Measurements from ENCODE around the gene MAGEA8.
"Not testable (repeated sequence)": the region's sequence is repeated elsewhere in the genome, so short reads cannot be mapped to it uniquely, and the experiment has no call there.

Gene MAGEA8, protein sequence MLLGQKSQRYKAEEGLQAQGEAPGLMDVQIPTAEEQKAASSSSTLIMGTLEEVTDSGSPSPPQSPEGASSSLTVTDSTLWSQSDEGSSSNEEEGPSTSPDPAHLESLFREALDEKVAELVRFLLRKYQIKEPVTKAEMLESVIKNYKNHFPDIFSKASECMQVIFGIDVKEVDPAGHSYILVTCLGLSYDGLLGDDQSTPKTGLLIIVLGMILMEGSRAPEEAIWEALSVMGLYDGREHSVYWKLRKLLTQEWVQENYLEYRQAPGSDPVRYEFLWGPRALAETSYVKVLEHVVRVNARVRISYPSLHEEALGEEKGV

DNA sequence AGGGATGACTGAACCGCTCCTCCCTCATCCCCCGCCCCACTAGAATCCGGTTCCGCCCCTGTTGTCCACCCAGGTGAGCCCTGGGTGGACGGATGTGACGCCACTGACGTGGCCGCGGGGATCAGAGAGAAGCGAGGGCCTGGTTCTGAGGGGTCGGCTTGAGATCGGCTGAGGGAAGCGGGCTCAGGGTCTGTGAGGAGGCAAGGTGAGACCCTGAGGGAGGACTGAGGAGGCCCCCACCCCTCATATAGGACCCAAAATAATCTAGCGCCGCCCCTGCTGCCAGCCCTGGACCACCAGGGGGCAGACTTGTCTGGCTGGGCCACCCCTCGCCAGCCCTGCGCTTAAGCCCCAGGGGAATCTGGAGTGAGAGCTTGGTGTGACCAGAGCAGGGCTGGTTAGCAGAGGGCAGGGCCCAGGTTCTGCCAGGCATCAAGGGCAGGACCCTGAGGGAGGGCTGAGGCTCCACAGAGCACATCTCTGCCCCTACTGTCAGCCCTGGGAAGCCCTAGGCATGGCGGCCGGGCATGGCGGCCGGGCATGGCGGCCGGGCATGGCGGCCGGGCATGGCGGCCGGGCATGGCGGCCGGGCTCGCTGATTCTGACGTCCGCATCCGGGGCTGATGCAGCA is at the start of gene MAGEA8:
Gene MAGEA8, plus strand, starts transcription at position 103 of the 631 bp plus-strand sequence. CDS start 3,090 bp downstream, outside the sequence.
- no peak for DNase-seq

DNA sequence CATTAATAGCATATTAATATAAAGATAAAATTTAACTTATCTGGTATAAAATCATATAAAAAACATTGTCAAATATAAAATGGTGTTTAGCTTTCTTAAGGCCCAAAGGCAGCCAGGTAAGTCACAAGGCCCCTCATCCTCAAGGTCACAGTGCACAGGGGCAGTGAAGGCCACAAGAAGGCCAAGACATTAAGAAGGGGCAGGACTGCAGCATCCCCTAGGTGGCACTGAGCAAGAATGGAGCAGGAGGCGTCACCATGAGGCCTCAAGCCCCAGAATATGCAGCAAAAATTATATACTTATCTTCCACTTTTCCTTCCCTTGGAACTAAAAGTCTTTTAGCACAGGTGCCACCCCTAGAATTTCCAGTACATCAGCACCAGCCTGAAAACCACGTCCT is 49.5 kb upstream of the MAGEA8 start:
- DNase-seq: no peak

GRCh38 chrX:149836728-149837127 is 44.3 kb upstream of the MAGEA8 start:
- not testable (repeated sequence) for DNase-seq

DNA sequence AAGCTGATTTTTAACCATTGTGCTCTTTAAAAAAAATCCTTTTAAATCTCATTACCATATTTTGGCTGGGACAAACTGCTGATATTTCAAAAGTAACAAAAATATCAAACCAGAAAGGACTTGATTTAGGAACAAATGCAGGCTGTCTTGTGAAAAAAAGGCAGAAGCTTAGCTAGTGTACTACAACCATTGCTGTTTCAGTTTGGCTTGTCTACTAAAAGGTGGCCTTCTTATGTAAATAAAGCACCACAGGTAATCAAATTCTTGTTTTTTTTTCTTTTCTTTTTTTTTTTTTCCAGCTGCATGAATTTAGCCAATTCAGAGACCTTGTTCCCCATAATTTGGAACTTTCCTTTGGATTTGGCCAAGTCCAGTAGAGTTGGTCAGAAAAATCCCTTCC is 43.8 kb upstream of the MAGEA8 start:
- DNase-seq: no peak

GRCh38 chrX:149837639-149838038 is 43.3 kb upstream of the MAGEA8 start:
- no peak for DNase-seq

- no peak for DNase-seq
These were observed 39.1 kb upstream of the MAGEA8 start for GRCh38 chrX:149841929-149842328.

- no peak for DNase-seq
These were observed 35.6 kb upstream of the MAGEA8 start for GRCh38 chrX:149845385-149845784.

- DNase-seq: no peak
These were observed 34.2 kb upstream of the MAGEA8 start for GRCh38 chrX:149846789-149847188.

- DNase-seq: no peak
These were observed 32.1 kb upstream of the MAGEA8 start for GRCh38 chrX:149848855-149849254.

GRCh38 chrX:149849787-149850186 is 31.2 kb upstream of the MAGEA8 start:
- DNase-seq: no peak

GRCh38 chrX:149851864-149852263 is 29.1 kb upstream of the MAGEA8 start:
- no peak for DNase-seq

GRCh38 chrX:149853925-149854324 is 27.1 kb upstream of the MAGEA8 start:
- DNase-seq: no peak

DNA sequence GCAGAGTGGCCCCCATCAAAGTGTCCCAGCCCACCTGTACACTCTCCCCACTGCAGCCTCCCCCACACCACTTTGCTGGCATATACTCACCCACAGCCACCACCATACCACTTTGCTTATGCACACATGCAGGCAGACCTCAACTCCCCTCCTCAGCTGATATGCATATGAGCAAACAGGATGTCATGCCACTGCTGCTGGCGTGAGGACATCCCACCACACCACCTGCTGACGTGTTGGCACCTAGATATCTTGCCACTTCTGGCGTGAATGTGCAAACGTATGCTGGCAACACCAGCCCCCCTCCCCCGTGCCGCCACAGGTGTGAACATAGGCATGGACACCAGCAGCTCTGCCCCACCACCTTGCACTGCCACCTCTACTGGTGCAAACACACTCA is 22.4 kb upstream of the MAGEA8 start:
- no peak for DNase-seq

- no peak for DNase-seq
These were observed 20.5 kb upstream of the MAGEA8 start for GRCh38 chrX:149860445-149860844.

DNA sequence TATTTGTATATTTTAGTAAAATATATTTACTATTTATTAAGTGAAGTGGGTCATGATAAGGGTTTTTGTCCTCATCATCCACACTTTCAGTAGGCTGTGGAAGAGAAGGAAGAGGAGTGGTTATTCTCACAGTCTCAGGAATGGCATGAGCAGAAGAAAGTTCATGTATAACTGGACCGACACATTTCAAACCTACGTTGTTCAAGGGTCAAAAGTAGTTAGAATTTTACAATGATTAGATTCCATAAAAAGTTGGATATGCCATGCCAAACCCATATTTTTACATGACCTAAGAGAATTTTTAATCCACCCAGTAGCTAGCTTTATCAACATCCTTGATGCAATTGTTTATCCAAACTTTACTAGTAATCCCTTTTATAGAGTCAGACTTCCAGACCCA is 15.6 kb upstream of the MAGEA8 start:
- no peak for DNase-seq

GRCh38 chrX:149867488-149867887 is 13.5 kb upstream of the MAGEA8 start:
- DNase-seq: no peak

- no peak for DNase-seq
These were observed 10.1 kb upstream of the MAGEA8 start for GRCh38 chrX:149870840-149871239.

DNA sequence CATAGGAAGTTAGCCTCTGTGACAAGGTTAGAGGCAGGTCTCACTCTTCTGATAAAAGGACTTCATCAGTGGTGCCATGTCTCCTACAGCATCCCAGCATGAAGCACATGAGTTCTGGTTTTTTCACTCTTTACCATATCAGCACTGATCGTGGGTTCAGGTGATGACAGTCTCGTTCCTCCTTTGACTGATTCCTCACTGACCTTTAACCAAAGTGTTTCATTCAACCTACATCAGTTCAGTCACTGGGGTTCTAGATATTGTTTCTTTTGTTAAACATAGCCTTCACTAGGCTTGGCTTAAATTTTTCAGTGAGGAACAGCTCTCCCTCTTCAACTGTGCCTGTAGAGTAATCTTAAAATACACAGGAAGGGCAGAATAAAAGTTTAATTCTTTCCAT is 9.6 kb upstream of the MAGEA8 start:
- DNase-seq: no peak

GRCh38 chrX:149871940-149872339 is 9.0 kb upstream of the MAGEA8 start:
- peak in 2 of 3 donors; percentile 22 to 42 for DNase-seq

DNA sequence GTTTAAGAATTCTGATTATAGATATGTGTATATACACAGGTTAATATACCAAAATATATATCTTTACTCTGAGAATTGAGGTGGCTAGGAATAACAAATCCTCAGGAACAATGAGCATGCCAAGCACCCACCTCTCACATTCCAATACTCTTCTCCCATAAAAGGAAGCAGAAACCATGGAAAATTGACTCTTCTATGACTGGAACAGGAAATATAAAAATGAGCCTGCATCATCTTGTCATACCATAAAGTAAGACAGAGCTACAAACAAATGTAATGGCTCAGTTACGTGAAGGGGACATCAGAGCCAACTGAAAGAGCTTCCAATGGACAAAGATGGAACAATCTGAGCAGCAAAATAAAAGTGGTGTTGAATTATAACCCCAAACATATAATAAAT is 3.8 kb upstream of the MAGEA8 start:
- no peak for DNase-seq

DNA sequence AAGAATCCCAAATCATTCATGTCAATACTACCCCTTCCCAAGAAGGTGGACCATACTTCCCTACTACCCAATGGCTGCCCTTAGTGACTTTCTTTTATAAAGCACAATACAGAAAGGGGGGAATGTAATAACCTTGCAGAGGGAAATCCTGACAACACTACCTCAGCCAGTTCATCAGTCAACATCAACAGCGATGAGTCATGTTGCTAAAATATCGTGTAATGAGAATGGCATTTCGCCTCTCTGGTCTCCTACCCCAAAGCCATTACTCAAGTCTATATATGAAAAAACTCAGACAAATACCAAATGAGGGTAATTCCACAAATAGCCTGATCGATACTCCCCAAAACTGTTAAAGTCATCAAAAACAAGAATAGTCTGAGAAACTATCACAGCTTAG is 3.3 kb upstream of the MAGEA8 start:
- no peak for DNase-seq

DNA sequence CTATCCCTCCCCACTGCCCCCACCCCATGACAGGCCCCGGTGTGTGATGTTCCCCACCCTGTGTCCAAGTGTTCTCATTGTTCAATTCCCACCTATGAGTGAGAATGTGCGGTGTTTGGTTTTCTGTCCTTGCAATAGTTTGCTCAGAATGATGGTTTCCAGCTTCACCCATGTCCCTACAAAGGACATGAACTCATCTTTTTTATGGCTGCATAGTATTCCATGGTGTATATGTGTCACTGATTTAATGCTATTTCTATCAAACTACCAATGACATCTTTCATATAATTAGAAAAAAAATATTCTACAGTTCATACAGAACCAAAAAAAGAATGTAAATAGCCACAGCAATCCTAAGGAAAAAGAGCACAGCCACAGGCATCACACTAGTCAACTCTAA is 9.8 kb downstream of the MAGEA8 start:
- not testable (repeated sequence) for DNase-seq

- no peak for DNase-seq
These were observed 17.6 kb downstream of the MAGEA8 start for GRCh38 chrX:149898554-149898953.

DNA sequence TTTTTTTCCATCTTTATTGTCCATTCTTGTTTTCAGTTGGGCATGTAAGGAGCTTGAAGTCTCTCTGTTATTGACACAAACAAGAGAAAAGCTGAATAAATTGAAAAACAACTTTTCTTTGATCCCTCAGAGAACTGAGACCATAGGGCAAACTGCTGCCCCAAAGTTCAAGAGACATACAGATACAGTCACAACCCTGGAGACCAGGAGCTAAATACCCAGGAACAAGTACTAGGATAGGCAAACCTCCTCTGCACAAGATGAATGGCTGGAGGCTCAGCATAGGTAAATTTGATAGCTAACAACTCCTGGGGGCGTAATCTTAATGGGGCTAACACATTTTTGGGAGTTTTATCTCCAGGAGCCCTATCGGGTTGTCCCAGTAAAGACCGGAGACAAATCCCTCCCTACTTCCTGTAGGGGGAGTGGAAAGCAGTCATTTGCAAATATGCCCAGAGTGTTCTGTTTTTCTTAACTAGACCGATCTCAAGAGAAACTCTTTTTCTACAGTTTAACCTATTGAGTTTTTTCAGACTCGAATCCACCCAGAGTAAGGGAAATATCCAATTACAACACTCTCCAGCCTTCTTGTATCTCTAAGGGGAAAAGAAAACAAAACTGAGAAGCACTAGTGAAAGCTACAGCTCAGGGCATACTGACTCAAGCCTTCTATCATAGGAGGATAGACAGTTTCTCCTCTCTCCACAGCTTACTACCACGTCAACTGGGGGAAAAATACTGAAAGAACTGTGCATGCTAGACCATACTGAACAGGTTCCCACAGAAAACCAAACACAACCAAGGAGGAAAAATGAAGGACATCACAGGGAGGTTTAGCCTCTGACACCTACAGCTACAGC is 23.1 kb downstream of the MAGEA8 start:
- peak; percentile 9 to 20 (median 11) for DNase-seq

Data from suppressor macrophage treated with lipopolysaccharide for 1 hour (primary cell).